Embryonic facial prominence (tissue), 1 donor: ENCODE results near the gene ALG3.
"Not testable (repeated sequence)": the region's sequence is repeated elsewhere in the genome, so short reads cannot be mapped to it uniquely, and the experiment has no call there.

ENCODE experiments used
- DNase-seq: peaks from one replicate; pipeline ENCODE4 v3.0.0-alpha.2; 2016; ENCODE audit errors: extremely low spot score

ALG3 gene

GRCh38 chr3:184248454-184249411 lies at the start of gene ALG3:
Gene ALG3 (minus strand): TSS chr3:184248962. CDS start chr3:184248940, 22 bp downstream.
- peak; percentile 64 for DNase-seq

- no peak for DNase-seq
These were observed 47.9 kb upstream of the ALG3 start for GRCh38 chr3:184296616-184297015.

- no peak for DNase-seq
These were observed 47.0 kb upstream of the ALG3 start for GRCh38 chr3:184295771-184296170.

- DNase-seq, result no peak
These were observed 43.1 kb upstream of the ALG3 start for GRCh38 chr3:184291738-184292445.

GRCh38 chr3:184291044-184291737 lies 42.4 kb upstream of the ALG3 start:
- no peak for DNase-seq

GRCh38 chr3:184290331-184290730 lies 41.6 kb upstream of the ALG3 start:
- DNase-seq, result no peak

GRCh38 chr3:184289426-184289938 lies 40.7 kb upstream of the ALG3 start:
- no peak for DNase-seq

GRCh38 chr3:184284696-184285095 lies 35.9 kb upstream of the ALG3 start:
- no peak for DNase-seq

- no peak for DNase-seq
These were observed 34.9 kb upstream of the ALG3 start for GRCh38 chr3:184283681-184284080.

GRCh38 chr3:184282941-184283340 lies 34.2 kb upstream of the ALG3 start:
- DNase-seq, result no peak

GRCh38 chr3:184277366-184277765 lies 28.6 kb upstream of the ALG3 start:
- DNase-seq, result no peak

GRCh38 chr3:184275961-184276910 lies 27.5 kb upstream of the ALG3 start, which contains the start of gene ECE2:
Gene ECE2 (plus strand): TSS chr3:184276022. CDS start chr3:184276154, 132 bp downstream.
- DNase-seq, result no peak

- no peak for DNase-seq
These were observed 26.6 kb upstream of the ALG3 start for GRCh38 chr3:184275381-184275701.

GRCh38 chr3:184272269-184272668 lies 23.5 kb upstream of the ALG3 start:
- DNase-seq, result no peak

- not testable (repeated sequence) for DNase-seq
These were observed 18.5 kb upstream of the ALG3 start for GRCh38 chr3:184267249-184267648.

GRCh38 chr3:184262764-184263179 lies 14.0 kb upstream of the ALG3 start:
- no peak for DNase-seq

GRCh38 chr3:184261854-184262763 lies 13.3 kb upstream of the ALG3 start:
- DNase-seq, result no peak

GRCh38 chr3:184261270-184261853 lies 12.6 kb upstream of the ALG3 start, which contains the start of gene CAMK2N2:
Gene CAMK2N2 (minus strand): TSS chr3:184261553. CDS start chr3:184261285, 268 bp downstream.
- no peak for DNase-seq

GRCh38 chr3:184260724-184261269 lies 12.0 kb upstream of the ALG3 start:
- DNase-seq, result no peak
